Gastrocnemius medialis (tissue), 4 donors: ENCODE measurements around the gene MBNL1.

Experiments
- POLR2A ChIP-seq, 2 donors: fragments of 450-650 bp; IDR thresholded peaks; one replicate each; pipeline ENCODE4 v1.6.1; 2017; ENCODE audit warnings: antibody characterized with exemption in 2 of 2, mild to moderate bottlenecking in 2 of 2, moderate library complexity in 2 of 2
- TF ChIP-seq, protein P1 (sequence below), 5 experiments: fragments of 450-650 bp in 3 of 5; fragments of 200-600 bp in 2 of 5; sonication (generic) in 2 of 5; IDR thresholded peaks in 4 of 5; conservative IDR thresholded peaks in 1 of 5; 1 replicate in 4 of 5; 2 replicates in 1 of 5; pipeline ENCODE4 v1.5.1; 2016 to 2019; ENCODE audit warnings: antibody characterized with exemption in 5 of 5, mild to moderate bottlenecking in 3 of 5, moderate library complexity in 3 of 5

DNA sequence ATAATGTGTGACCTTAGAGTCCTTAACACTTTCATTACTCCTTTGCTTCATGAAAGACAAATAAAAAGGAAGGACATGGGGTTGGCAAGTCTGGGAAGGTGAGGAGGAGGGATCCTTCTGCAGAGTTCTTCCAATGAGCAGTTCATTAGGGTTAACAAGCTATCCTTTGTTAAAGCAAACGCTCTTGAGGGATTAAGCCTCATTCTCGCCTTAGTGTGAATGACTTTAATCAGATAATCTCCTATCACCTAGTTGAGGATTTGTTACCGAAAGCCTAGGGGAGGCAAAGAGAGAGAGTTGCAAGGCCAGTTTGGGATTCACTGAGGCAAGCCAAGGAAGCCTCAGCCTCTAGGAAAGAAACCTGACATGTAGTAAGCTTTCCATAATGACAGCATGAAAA is 7.4 kb upstream of the MBNL1 start:
- TF ChIP-seq, protein P1, sequence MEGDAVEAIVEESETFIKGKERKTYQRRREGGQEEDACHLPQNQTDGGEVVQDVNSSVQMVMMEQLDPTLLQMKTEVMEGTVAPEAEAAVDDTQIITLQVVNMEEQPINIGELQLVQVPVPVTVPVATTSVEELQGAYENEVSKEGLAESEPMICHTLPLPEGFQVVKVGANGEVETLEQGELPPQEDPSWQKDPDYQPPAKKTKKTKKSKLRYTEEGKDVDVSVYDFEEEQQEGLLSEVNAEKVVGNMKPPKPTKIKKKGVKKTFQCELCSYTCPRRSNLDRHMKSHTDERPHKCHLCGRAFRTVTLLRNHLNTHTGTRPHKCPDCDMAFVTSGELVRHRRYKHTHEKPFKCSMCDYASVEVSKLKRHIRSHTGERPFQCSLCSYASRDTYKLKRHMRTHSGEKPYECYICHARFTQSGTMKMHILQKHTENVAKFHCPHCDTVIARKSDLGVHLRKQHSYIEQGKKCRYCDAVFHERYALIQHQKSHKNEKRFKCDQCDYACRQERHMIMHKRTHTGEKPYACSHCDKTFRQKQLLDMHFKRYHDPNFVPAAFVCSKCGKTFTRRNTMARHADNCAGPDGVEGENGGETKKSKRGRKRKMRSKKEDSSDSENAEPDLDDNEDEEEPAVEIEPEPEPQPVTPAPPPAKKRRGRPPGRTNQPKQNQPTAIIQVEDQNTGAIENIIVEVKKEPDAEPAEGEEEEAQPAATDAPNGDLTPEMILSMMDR (IDR thresholded peaks at IDR 0.05 in 4 of 5, conservative IDR thresholded peaks at IDR 0.05 in 1 of 5) = no peak
- no peak for TF ChIP-seq POLR2A (IDR thresholded peaks at IDR 0.05)
